Immature natural killer cell (primary cell): ENCODE data around the gene GIPC3. TPM values are rescaled to one million over a fixed set of nuclear protein-coding genes. Genes with fewer than 3 reads are reported as not detected.
A peak's percentile ranks its signal among the peaks of the same experiment; 100 is the strongest.

ENCODE experiments used
- DNase-seq, 3 donors: peaks; one replicate each; pipeline ENCODE4 v3.0.0; 2022; ENCODE audit warnings: mixed read lengths in 1 of 3
- H3K27ac Mint-ChIP-seq, 6 donors: one replicate each; pipeline ENCODE4 v1.8.0; 2020; ENCODE audit warnings: mixed read lengths in 6 of 6, mild to moderate bottlenecking in 5 of 6, inconsistent platforms in 4 of 6, moderate library complexity in 3 of 6
- H3K27me3 Mint-ChIP-seq, 3 donors: one replicate each; pipeline ENCODE4 v1.8.0; 2020 to 2021; ENCODE audit warnings: low read depth in 3 of 3, mild to moderate bottlenecking in 3 of 3, mixed read lengths in 3 of 3, moderate library complexity in 3 of 3, inconsistent platforms in 1 of 3
- H3K36me3 Mint-ChIP-seq, 3 donors: one replicate each; pipeline ENCODE4 v1.8.0; 2020; ENCODE audit warnings: mixed read lengths in 3 of 3, inconsistent platforms in 2 of 3, mild to moderate bottlenecking in 2 of 3
- H3K4me1 Mint-ChIP-seq, 2 donors: one replicate each; pipeline ENCODE4 v1.8.0; 2020; ENCODE audit warnings: inconsistent platforms in 2 of 2, mild to moderate bottlenecking in 2 of 2, mixed read lengths in 2 of 2, moderate library complexity in 1 of 2
- H3K4me3 Mint-ChIP-seq, 5 donors: one replicate each; pipeline ENCODE4 v1.8.0; 2020; ENCODE audit warnings: mild to moderate bottlenecking in 5 of 5, mixed read lengths in 5 of 5, inconsistent platforms in 3 of 5, moderate library complexity in 3 of 5
- H3K9me3 Mint-ChIP-seq, 6 donors: one replicate each; pipeline ENCODE4 v1.8.0; 2020; ENCODE audit warnings: mild to moderate bottlenecking in 6 of 6, mixed read lengths in 6 of 6, inconsistent platforms in 4 of 6, moderate library complexity in 3 of 6
- polyA plus RNA-seq, 3 donors: library from polyadenylated mRNA; unstranded; fragments of 300-500 nt; fragmentation: Illumina TruSeq; gene quantifications; one replicate each; pipeline ENCODE4 v1.2.3, GENCODE V29; 2021

GIPC3 gene
- polyA plus RNA-seq, 3 donors from 2014 or later: 0.04 to 0.95 TPM; not detected in 1

- no peak for DNase-seq
- Mint-ChIP-seq H3K4me1 (no peaks in the 10 kb centered on the region), H3K27me3 (no peaks in the 10 kb centered on the region), H3K36me3 (no peaks in the 10 kb centered on the region), H3K9me3 (no peaks in the 10 kb centered on the region), H3K4me3 (no peak overlapping the region), H3K27ac (no peak overlapping the region)
These were observed 6.8 kb downstream of the GIPC3 start for GRCh38 chr19:3591876-3592613.

- Mint-ChIP-seq H3K9me3 (no peaks in the 10 kb centered on the region), H3K4me3 (no peak overlapping the region), H3K4me1 (no peaks in the 10 kb centered on the region), H3K36me3 (no peaks in the 10 kb centered on the region), H3K27me3 (no peaks in the 10 kb centered on the region), H3K27ac (no peak overlapping the region)
- DNase-seq: no peak
These were observed 7.9 kb downstream of the GIPC3 start for GRCh38 chr19:3593156-3593555.

- H3K27me3 Mint-ChIP-seq: no peaks in the 10 kb centered on the region
- no peak overlapping the region for H3K4me3 Mint-ChIP-seq
- H3K4me1 Mint-ChIP-seq: no peaks in the 10 kb centered on the region
- H3K36me3 Mint-ChIP-seq: no peaks in the 10 kb centered on the region
- no peak overlapping the region for H3K27ac Mint-ChIP-seq
- no peaks in the 10 kb centered on the region for H3K9me3 Mint-ChIP-seq
- no peak for DNase-seq
These were observed 10.3 kb downstream of the GIPC3 start for GRCh38 chr19:3595521-3596061.

GRCh38 chr19:3599776-3600187 is 14.5 kb downstream of the GIPC3 start:
- H3K9me3 Mint-ChIP-seq: no peaks in the 10 kb centered on the region
- H3K27me3 Mint-ChIP-seq: no peaks in the 10 kb centered on the region
- no peak overlapping the region for H3K27ac Mint-ChIP-seq
- H3K4me3 Mint-ChIP-seq: no peak overlapping the region
- H3K36me3 Mint-ChIP-seq: no peaks in the 10 kb centered on the region
- no peak for DNase-seq
- no peaks in the 10 kb centered on the region for H3K4me1 Mint-ChIP-seq

GRCh38 chr19:3601021-3601420 is 15.7 kb downstream of the GIPC3 start:
- no peak overlapping the region for H3K27ac Mint-ChIP-seq
- no peaks in the 10 kb centered on the region for H3K36me3 Mint-ChIP-seq
- no peak for DNase-seq
- no peaks in the 10 kb centered on the region for H3K4me1 Mint-ChIP-seq
- no peak overlapping the region for H3K4me3 Mint-ChIP-seq
- H3K27me3 Mint-ChIP-seq: no peaks in the 10 kb centered on the region
- H3K9me3 Mint-ChIP-seq: no peaks in the 10 kb centered on the region

- Mint-ChIP-seq H3K9me3 (no peaks in the 10 kb centered on the region), H3K27ac (no peak overlapping the region), H3K27me3 (no peaks in the 10 kb centered on the region), H3K36me3 (no peaks in the 10 kb centered on the region), H3K4me3 (no peak overlapping the region), H3K4me1 (peaks cover 12 to 13% of the 10 kb centered on the region in 2 donors)
- no peak for DNase-seq
These were observed 18.0 kb downstream of the GIPC3 start for GRCh38 chr19:3603121-3603811.

- DNase-seq: no peak
- H3K27me3 Mint-ChIP-seq: no peaks in the 10 kb centered on the region
- H3K4me1 Mint-ChIP-seq: peaks cover 16 to 18% of the 10 kb centered on the region in 2 donors
- no peak overlapping the region for H3K27ac Mint-ChIP-seq
- no peaks in the 10 kb centered on the region for H3K9me3 Mint-ChIP-seq
- no peaks in the 10 kb centered on the region for H3K36me3 Mint-ChIP-seq
- peak overlapping the region in 1 of 5 donors; percentile 52 for H3K4me3 Mint-ChIP-seq
These were observed 19.1 kb downstream of the GIPC3 start for GRCh38 chr19:3604227-3604986.

- H3K4me1 Mint-ChIP-seq: peaks cover 16 to 21% of the 10 kb centered on the region in 2 donors
- peak; percentile 48 to 53 (median 48) for DNase-seq
- no peak overlapping the region for H3K27ac Mint-ChIP-seq
- H3K36me3 Mint-ChIP-seq: no peaks in the 10 kb centered on the region
- H3K4me3 Mint-ChIP-seq: no peak overlapping the region
- no peaks in the 10 kb centered on the region for H3K27me3 Mint-ChIP-seq
- no peaks in the 10 kb centered on the region for H3K9me3 Mint-ChIP-seq
These were observed 19.7 kb downstream of the GIPC3 start for GRCh38 chr19:3604987-3605343.

- Mint-ChIP-seq H3K36me3 (no peaks in the 10 kb centered on the region), H3K9me3 (no peaks in the 10 kb centered on the region), H3K4me1 (peaks cover 16 to 21% of the 10 kb centered on the region in 2 donors), H3K27ac (no peak overlapping the region), H3K4me3 (no peak overlapping the region), H3K27me3 (no peaks in the 10 kb centered on the region)
- DNase-seq: no peak
These were observed 20.1 kb downstream of the GIPC3 start for GRCh38 chr19:3605361-3605760.

GRCh38 chr19:3605770-3606169 is 20.5 kb downstream of the GIPC3 start:
- no peak overlapping the region for H3K27ac Mint-ChIP-seq
- H3K4me1 Mint-ChIP-seq: peaks cover 16 to 22% of the 10 kb centered on the region in 2 donors
- no peaks in the 10 kb centered on the region for H3K9me3 Mint-ChIP-seq
- no peak for DNase-seq
- no peak overlapping the region for H3K4me3 Mint-ChIP-seq
- H3K27me3 Mint-ChIP-seq: no peaks in the 10 kb centered on the region
- no peaks in the 10 kb centered on the region for H3K36me3 Mint-ChIP-seq

GRCh38 chr19:3606174-3606689 is 21.0 kb downstream of the GIPC3 start:
- Mint-ChIP-seq H3K4me3 (peak overlapping the region in 1 of 5 donors; percentile 33), H3K9me3 (no peaks in the 10 kb centered on the region), H3K27ac (no peak overlapping the region), H3K4me1 (peaks cover 16 to 22% of the 10 kb centered on the region in 2 donors), H3K36me3 (no peaks in the 10 kb centered on the region), H3K27me3 (no peaks in the 10 kb centered on the region)
- peak; percentile 31 to 47 (median 36) for DNase-seq

GRCh38 chr19:3606690-3607289 is 21.5 kb downstream of the GIPC3 start, which contains the start of gene TBXA2R:
Gene TBXA2R (minus strand): TSS chr19:3606875. CDS start chr19:3600634, 6,241 bp downstream.
- Mint-ChIP-seq H3K4me1 (peaks cover 16 to 22% of the 10 kb centered on the region in 2 donors), H3K36me3 (peaks cover 0 to under 1% (median 0%) of the 10 kb centered on the region in 3 donors), H3K4me3 (peak within 1 kb of the TSS; percentile 35 to 75 (median 65)), H3K9me3 (no peaks in the 10 kb centered on the region), H3K27ac (peak within 1 kb of the TSS in 2 of 6 donors; percentile 68 to 75), H3K27me3 (no peaks in the 10 kb centered on the region)
- peak; percentile 54 to 58 (median 57) for DNase-seq
